Natural killer cell treated with Interleukin-12 subunit alpha and Interleukin-12 subunit beta and Interleukin-15 and Interleukin-18, amount 100 ng/mL, for 72 hours (primary cell): ENCODE results near the gene NT5DC3. TPM values are rescaled to one million over a fixed set of nuclear protein-coding genes. Genes with fewer than 3 reads are reported as not detected.

Experiments
- ATAC-seq, 2 donors: fragments of 150-1000 bp; cut with Tn5 transposase in 1 of 2; sonication (Bioruptor Pico), chemical (Tn5 transposase) in 1 of 2; 2 replicates each; pipeline ENCODE4 v1.10.0; 2021
- DNase-seq: peaks from one replicate; pipeline ENCODE4 v3.0.0; 2022; ENCODE audit warnings: low spot score
- H3K27ac Mint-ChIP-seq, 2 donors: 1 replicate in 1 of 2; 2 replicates in 1 of 2; pipeline ENCODE4 v1.8.0; 2022; ENCODE audit warnings: mixed read lengths in 2 of 2, mild to moderate bottlenecking in 1 of 2, moderate library complexity in 1 of 2
- H3K27me3 Mint-ChIP-seq, 2 donors: 1 replicate in 1 of 2; 2 replicates in 1 of 2; pipeline ENCODE4 v1.8.0; 2022; ENCODE audit warnings: mixed read lengths in 2 of 2
- H3K36me3 Mint-ChIP-seq: one replicate; pipeline ENCODE4 v1.8.0; 2022; ENCODE audit warnings: mixed read lengths
- H3K4me1 Mint-ChIP-seq, 2 donors: 1 replicate in 1 of 2; 2 replicates in 1 of 2; pipeline ENCODE4 v1.8.0; 2022; ENCODE audit warnings: low read depth in 2 of 2, mixed read lengths in 2 of 2, mild to moderate bottlenecking in 1 of 2
- H3K4me3 Mint-ChIP-seq: one replicate; pipeline ENCODE4 v1.8.0; 2022; ENCODE audit warnings: mixed read lengths
- H3K9me3 Mint-ChIP-seq: 2 replicates; pipeline ENCODE4 v1.8.0; 2022; ENCODE audit warnings: mixed read lengths
- total RNA-seq, 2 donors: library from RNA; stranded (reverse); gene quantifications; one replicate each; pipeline ENCODE4 v1.2.3, GENCODE V29; 2022

The NT5DC3 gene
- total RNA-seq, 2 donors from 2014 or later: 3.9 to 15.5 TPM

- no peak overlapping the region for H3K4me3 Mint-ChIP-seq
- H3K27me3 Mint-ChIP-seq: no peaks in the 10 kb centered on the region
- peaks cover 0 to 10% of the 10 kb centered on the region in 2 donors for H3K4me1 Mint-ChIP-seq
- no peak overlapping the region for H3K27ac Mint-ChIP-seq
- no peaks in the 10 kb centered on the region for H3K9me3 Mint-ChIP-seq
- H3K36me3 Mint-ChIP-seq: no peaks in the 10 kb centered on the region
- DNase-seq (no peak), ATAC-seq (no peak)
Measured at GRCh38 chr12:103805655-103806360, 35.2 kb downstream of the NT5DC3 start.

- Mint-ChIP-seq H3K4me3 (no peak overlapping the region), H3K27ac (no peak overlapping the region), H3K9me3 (no peaks in the 10 kb centered on the region), H3K27me3 (no peaks in the 10 kb centered on the region), H3K36me3 (no peaks in the 10 kb centered on the region), H3K4me1 (peaks cover 11 to 21% of the 10 kb centered on the region in 2 donors)
- DNase-seq: no peak
- ATAC-seq: no peak
Measured at GRCh38 chr12:103803847-103804246, 37.2 kb downstream of the NT5DC3 start.

DNA sequence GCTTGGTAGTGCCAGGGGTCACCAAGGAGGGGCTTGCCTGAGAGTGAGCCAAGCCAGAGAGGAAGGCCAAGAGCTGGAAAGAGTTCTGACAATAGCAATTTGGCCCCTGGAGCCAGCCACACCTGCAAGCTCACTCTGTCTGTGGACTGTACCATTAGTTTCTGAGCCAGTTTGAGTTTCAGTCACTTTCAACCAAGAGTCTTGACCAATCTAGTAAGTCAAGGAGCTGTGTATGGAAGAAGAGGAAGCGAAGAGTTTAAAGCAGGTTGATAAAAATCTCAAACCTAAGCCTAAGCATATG lies 38.5 kb downstream of the NT5DC3 start:
- ATAC-seq (no peak), DNase-seq (no peak)
- Mint-ChIP-seq H3K36me3 (no peaks in the 10 kb centered on the region), H3K27ac (no peak overlapping the region), H3K4me1 (peaks cover 11 to 21% of the 10 kb centered on the region in 2 donors), H3K9me3 (no peaks in the 10 kb centered on the region), H3K27me3 (no peaks in the 10 kb centered on the region), H3K4me3 (no peak overlapping the region)

- DNase-seq (no peak), ATAC-seq (no peak)
- Mint-ChIP-seq H3K27me3 (no peaks in the 10 kb centered on the region), H3K9me3 (no peaks in the 10 kb centered on the region), H3K4me1 (peaks cover 11 to 21% of the 10 kb centered on the region in 2 donors), H3K4me3 (no peak overlapping the region), H3K36me3 (no peaks in the 10 kb centered on the region), H3K27ac (no peak overlapping the region)
Measured at GRCh38 chr12:103801709-103802585, 39.1 kb downstream of the NT5DC3 start.

- ATAC-seq (peak in 1 of 2 donors; percentile 57), DNase-seq (no peak)
- Mint-ChIP-seq H3K27ac (peak overlapping the region in 1 of 2 donors; percentile 22), H3K4me3 (no peak overlapping the region), H3K4me1 (peaks cover 11 to 18% of the 10 kb centered on the region in 2 donors), H3K27me3 (no peaks in the 10 kb centered on the region), H3K9me3 (no peaks in the 10 kb centered on the region), H3K36me3 (no peaks in the 10 kb centered on the region)
Measured at GRCh38 chr12:103799857-103800771, 40.9 kb downstream of the NT5DC3 start.

DNA sequence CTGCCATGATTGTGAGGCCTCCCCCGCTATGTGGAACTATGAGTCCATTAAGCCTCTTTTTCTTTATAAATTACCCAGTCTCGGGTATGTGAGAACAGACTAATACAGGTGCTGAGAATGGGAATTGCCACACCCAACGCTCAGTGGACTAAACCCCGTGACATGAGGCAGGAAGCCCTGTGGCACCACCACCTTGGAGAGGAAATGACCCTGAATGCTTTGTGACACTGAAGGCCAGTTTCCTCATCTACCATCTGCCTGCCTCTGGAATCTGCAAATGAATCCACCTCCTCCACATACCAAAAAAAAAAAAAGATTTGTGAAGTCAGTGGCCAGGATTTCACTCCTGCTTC lies 41.6 kb downstream of the NT5DC3 start:
- Mint-ChIP-seq H3K36me3 (no peaks in the 10 kb centered on the region), H3K4me3 (no peak overlapping the region), H3K9me3 (no peaks in the 10 kb centered on the region), H3K27me3 (no peaks in the 10 kb centered on the region), H3K27ac (no peak overlapping the region), H3K4me1 (peaks cover 11 to 18% of the 10 kb centered on the region in 2 donors)
- ATAC-seq (peak in 1 of 2 donors; percentile 7), DNase-seq (no peak)

DNA sequence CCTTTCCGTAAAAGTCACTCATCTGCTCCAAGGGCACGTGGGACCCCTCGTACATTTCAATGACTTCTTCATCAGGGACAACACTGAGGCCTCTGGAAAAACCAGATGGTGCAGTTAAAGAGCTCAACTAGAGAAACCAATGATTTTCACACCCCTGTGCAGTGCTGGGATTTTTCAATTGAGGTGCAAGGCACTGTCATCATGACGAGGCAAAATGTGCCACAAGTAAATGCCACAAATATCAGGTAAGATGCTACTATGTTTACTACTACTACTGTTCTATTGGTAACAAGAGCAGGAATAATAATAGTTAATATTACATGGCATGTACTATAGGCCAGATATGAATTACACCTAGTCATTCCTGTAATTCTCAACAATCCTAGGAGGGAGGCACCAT lies 42.4 kb downstream of the NT5DC3 start:
- H3K27ac Mint-ChIP-seq: no peak overlapping the region
- ATAC-seq: no peak
- no peaks in the 10 kb centered on the region for H3K27me3 Mint-ChIP-seq
- H3K4me1 Mint-ChIP-seq: peaks cover 11 to 18% of the 10 kb centered on the region in 2 donors
- no peak for DNase-seq
- H3K36me3 Mint-ChIP-seq: no peaks in the 10 kb centered on the region
- no peaks in the 10 kb centered on the region for H3K9me3 Mint-ChIP-seq
- H3K4me3 Mint-ChIP-seq: no peak overlapping the region

DNA sequence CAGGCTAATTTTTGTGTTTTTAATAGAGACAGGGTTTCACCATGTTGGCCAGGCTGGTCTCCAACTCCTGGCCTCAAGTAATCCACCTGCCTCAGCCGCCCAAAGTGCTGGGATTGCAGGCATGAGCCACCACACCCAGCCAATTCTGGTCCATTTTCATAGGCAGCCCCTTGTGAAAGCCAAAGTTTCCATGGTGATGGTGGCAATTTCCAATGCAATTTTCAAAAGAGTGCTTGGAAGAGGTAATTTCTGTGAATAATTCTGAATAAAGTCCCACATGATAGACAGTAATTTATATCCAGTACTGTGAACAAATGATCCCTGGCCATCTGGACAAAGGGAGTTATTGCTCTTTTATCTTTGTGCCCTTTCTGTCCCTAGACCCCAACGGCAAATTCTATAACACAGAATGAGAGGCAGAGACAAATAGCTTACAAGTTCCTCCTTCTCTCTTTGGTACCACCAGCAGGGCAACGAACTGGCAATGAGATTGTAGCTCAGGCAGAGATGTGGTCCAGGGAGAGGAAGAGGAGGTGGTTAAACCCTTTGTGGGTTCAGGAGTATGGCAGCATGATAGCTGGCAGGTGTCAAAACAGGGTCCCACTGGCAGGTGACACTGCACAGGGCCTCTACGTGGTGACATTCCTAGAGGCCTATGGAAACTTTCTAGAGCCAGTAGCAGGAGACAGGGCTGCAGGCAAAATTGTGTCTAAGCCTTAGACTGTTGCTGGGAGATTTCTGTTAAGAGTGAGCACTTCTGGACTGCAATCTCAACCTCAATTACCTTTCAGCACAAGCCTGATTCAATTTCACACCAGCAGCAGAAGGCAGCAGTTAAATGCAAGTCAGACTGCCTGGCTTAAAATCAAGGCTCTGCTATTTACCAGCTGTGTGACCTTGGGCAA lies 46.5 kb downstream of the NT5DC3 start:
- no peak for DNase-seq
- peaks cover 3 to 4% of the 10 kb centered on the region in 2 donors for H3K4me1 Mint-ChIP-seq
- H3K4me3 Mint-ChIP-seq: no peak overlapping the region
- no peaks in the 10 kb centered on the region for H3K27me3 Mint-ChIP-seq
- H3K9me3 Mint-ChIP-seq: no peaks in the 10 kb centered on the region
- no peak for ATAC-seq
- no peak overlapping the region for H3K27ac Mint-ChIP-seq
- no peaks in the 10 kb centered on the region for H3K36me3 Mint-ChIP-seq

DNA sequence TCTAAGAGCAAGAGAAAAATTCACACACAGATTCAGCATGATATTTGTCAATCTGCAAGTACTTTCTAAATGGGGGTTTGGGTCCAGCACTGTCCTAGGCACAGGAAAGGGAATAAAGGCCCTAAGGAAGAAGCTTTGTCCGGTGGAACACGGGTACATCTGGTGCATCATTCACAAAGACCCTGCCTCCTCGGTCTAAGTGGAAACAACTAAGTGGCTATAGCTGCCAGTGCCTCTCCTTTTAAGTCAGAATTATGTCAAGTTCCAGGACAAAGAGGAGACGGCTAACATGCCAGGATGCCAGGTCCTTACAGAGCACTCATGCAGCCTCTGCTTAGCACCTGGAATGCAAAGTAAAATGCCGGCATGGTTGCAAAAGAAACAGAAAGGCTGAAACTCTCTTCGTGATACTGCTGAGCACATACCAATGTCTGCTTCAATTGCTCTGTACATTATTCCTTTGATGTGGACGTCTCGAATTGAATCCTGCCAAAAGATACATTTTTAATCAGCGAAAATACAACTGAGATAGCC lies 47.5 kb downstream of the NT5DC3 start:
- no peaks in the 10 kb centered on the region for H3K9me3 Mint-ChIP-seq
- H3K4me3 Mint-ChIP-seq: no peak overlapping the region
- H3K4me1 Mint-ChIP-seq: no peaks in the 10 kb centered on the region
- H3K36me3 Mint-ChIP-seq: no peaks in the 10 kb centered on the region
- H3K27ac Mint-ChIP-seq: no peak overlapping the region
- ATAC-seq (no peak), DNase-seq (no peak)
- H3K27me3 Mint-ChIP-seq: no peaks in the 10 kb centered on the region

DNA sequence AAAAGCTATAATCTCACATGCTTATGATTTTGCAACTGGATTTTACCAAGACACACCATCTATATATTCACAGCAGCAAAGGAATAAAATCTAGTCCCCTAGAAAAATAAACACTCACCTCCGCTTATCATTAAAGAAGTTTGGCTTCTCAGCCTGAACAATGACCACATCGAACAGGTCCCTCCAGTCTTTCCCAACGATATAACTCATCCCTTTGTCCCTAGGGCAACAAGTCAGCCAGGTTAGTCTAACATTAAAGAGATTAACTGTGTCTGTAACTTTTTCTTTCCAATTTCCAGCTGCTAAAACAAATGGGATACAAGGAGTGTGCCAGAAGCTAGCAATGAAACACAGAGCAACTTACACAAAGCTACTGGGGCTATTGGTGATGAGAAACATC lies 48.0 kb downstream of the NT5DC3 start:
- ATAC-seq (no peak), DNase-seq (no peak)
- Mint-ChIP-seq H3K4me1 (no peaks in the 10 kb centered on the region), H3K27ac (no peak overlapping the region), H3K36me3 (no peaks in the 10 kb centered on the region), H3K4me3 (no peak overlapping the region), H3K9me3 (no peaks in the 10 kb centered on the region), H3K27me3 (no peaks in the 10 kb centered on the region)

DNA sequence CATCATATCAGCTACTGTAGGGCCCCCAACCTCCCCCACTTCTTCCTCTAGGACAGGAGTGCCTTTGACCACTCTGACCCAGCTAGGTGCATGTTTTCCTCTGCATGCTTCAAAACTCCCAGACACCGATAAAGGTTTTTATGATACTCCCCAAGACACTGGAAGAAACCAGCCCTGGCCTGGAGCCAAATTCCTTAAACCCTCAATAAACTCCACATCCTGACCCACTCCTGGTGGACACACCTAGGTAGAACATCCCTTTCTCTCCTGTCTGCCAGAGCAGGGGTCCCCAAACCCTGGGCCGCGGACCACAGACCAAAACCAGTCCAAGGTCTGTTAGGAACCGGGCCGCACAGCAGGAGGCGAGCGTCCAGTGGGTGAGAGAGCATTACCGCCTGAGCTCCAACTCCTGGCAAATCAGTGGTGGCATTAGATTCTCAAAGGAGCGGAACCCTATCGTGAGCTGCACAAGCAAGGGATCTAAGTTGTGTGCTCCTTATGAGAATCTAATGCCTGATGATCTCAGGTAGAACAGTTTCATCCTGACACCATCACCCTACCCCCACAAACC lies 49.6 kb downstream of the NT5DC3 start:
- H3K27me3 Mint-ChIP-seq: no peaks in the 10 kb centered on the region
- no peaks in the 10 kb centered on the region for H3K9me3 Mint-ChIP-seq
- H3K4me1 Mint-ChIP-seq: no peaks in the 10 kb centered on the region
- H3K4me3 Mint-ChIP-seq: no peak overlapping the region
- ATAC-seq: no peak
- H3K36me3 Mint-ChIP-seq: no peaks in the 10 kb centered on the region
- DNase-seq: no peak
- no peak overlapping the region for H3K27ac Mint-ChIP-seq

- Mint-ChIP-seq H3K36me3 (no peaks in the 10 kb centered on the region), H3K4me1 (no peaks in the 10 kb centered on the region), H3K27me3 (no peaks in the 10 kb centered on the region), H3K4me3 (no peak overlapping the region), H3K9me3 (no peaks in the 10 kb centered on the region), H3K27ac (no peak overlapping the region)
- ATAC-seq (no peak), DNase-seq (no peak)
Measured at GRCh38 chr12:103786201-103786600, 54.8 kb downstream of the NT5DC3 start.
